Stomach smooth muscle (tissue), 2 donors: ENCODE measurements around the gene RAD9B.

Source experiments
- H3K27ac ChIP-seq: one replicate; pipeline ENCODE4 v1.7.0; 2013; ENCODE audit warnings: mild to moderate bottlenecking, low read length, inconsistent platforms
- H3K27me3 ChIP-seq, 2 donors: one replicate each; pipeline ENCODE4 v1.7.0; 2013; ENCODE audit warnings: low read length in 2 of 2; ENCODE audit not compliant: insufficient read depth in 2 of 2, control insufficient read depth in 1 of 2
- H3K36me3 ChIP-seq, 2 donors: one replicate each; pipeline ENCODE4 v1.7.0; 2013; ENCODE audit warnings: low read length in 2 of 2; ENCODE audit not compliant: control insufficient read depth in 2 of 2, insufficient read depth in 2 of 2
- H3K4me1 ChIP-seq: one replicate; pipeline ENCODE4 v1.7.0; 2013; ENCODE audit warnings: low read length; ENCODE audit not compliant: control insufficient read depth, insufficient read depth
- H3K4me3 ChIP-seq, 2 donors: one replicate each; pipeline ENCODE4 v1.7.0; 2013; ENCODE audit warnings: low read length in 2 of 2
- H3K9ac ChIP-seq, 2 donors: one replicate each; pipeline ENCODE4 v1.7.0; 2013; ENCODE audit warnings: low read length in 2 of 2, mild to moderate bottlenecking in 1 of 2
- H3K9me3 ChIP-seq, 2 donors: one replicate each; pipeline ENCODE4 v1.7.0; 2013; ENCODE audit warnings: low read length in 2 of 2; ENCODE audit not compliant: control insufficient read depth in 2 of 2
- donor health status: healthy.
- donor health status: Pancreatic carcinoma.

The RAD9B gene

DNA sequence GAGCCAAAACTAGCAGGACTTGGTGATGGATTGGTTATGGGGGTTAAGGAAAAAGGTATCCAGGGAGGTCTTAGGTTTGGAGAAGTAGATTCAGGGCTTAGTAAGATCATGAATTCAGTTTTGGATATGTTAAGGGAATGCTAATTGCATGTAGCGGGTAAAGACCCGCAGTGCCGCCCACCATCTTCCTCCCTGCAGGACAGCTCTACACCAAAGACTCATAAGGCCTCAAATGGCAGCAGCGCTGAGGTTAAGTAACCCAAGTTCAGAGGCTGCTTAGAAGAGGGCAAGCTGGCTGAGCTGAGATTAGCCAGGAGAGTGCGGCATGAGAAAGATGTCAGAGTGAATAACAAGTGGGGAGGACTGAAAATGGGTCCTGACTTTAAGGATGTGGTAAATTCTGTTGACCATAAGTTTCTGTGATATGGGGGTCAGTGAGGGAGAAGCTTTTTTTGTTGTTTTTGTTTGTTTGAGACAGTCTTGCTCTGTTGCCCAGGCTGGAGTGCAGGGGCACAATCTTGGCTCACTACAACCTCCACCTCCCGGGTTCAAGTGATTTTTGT is 26.2 kb downstream of the RAD9B start:
- Histone ChIP-seq H3K27ac (no peak overlapping the region), H3K9ac (no peak overlapping the region), H3K4me1 (peaks cover 26% of the 10 kb centered on the region)

DNA sequence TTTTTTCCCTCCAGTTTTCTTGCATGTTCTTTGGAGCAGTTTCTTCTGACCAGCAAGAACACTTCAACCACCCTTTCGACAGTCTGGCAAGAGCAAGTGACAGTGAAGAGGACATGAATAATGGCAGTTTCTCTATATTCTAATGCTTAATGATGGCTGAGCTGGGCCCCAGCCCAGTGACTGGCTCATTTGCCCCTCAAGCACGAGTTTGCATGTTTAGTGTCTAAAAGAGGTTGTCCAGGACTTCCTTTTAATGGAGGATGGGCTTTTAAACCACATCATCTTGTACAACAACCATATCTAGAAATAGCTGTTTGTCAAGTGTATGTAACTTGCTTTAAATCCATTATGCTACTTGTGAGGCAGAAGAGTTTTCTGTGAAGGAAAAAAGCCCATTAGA is 28.4 kb downstream of the RAD9B start:
- H3K36me3 ChIP-seq: no peaks in the 10 kb centered on the region
- no peaks in the 10 kb centered on the region for H3K9me3 ChIP-seq
- H3K4me1 ChIP-seq: peaks cover 35% of the 10 kb centered on the region
- no peak overlapping the region for H3K4me3 ChIP-seq
- H3K27ac ChIP-seq: peak overlapping the region; percentile 13
- H3K27me3 ChIP-seq: no peaks in the 10 kb centered on the region
- H3K9ac ChIP-seq: no peak overlapping the region

More for the DNA sequence above, 26.2 kb downstream of the RAD9B start:
- no peak overlapping the region for H3K4me3 ChIP-seq
- H3K9me3 ChIP-seq: no peaks in the 10 kb centered on the region
- H3K36me3 ChIP-seq: no peaks in the 10 kb centered on the region
- H3K27me3 ChIP-seq: no peaks in the 10 kb centered on the region

DNA sequence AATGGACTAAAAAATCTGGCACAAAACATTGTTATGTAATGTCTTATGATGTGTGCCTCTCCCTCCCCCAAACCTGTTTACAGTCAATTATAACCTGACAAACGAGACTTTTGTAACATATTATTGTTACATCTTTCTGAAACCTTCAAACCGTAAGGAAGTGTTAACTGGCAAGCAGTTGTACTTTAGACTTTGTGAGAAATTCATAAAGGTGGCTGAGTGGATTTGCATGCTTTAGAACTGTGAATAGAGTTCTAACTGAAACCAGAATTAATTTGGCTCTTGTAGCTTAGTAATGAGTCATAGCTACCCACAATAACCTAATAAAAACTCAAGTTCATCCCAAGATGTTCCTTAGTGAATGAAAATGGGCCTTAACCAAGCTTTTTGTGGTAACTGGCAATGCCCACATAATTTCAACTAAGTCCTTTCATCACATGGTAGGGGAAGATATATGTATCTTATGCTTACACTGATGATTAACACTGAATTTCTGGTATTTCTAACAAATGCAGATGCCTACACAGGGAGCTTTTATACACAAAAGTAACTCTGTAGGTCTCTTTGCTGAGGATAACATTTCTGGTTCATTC is 29.7 kb downstream of the RAD9B start:
- H3K36me3 ChIP-seq: peaks cover 0 to 4% of the 10 kb centered on the region in 2 donors

DNA sequence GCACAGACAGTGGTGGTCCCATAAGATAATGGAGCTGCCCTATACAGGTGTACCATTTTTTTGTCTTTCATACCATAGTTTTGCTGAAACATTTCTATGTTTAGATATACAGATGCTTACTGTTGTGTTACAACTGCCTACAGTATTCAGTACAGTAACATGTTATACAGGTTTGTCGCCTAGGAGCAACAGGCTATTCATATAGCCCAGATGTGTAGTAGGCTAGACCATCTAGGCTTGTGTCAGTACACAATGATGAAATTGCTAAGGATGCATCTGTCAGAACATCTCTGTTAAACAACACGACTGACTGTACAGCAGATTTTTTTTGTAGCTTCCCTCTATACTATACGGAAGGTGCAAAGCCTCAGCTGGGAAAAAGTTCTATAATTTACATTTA is 30.5 kb downstream of the RAD9B start:
- H3K4me1 ChIP-seq: peaks cover 40% of the 10 kb centered on the region
- peaks cover 1 to 4% of the 10 kb centered on the region in 2 donors for H3K36me3 ChIP-seq
- H3K4me3 ChIP-seq: no peak overlapping the region
- peak overlapping the region; percentile 55 for H3K27ac ChIP-seq
- no peaks in the 10 kb centered on the region for H3K9me3 ChIP-seq
- no peak overlapping the region for H3K9ac ChIP-seq
- H3K27me3 ChIP-seq: no peaks in the 10 kb centered on the region

More for the DNA sequence above, 29.7 kb downstream of the RAD9B start:
- H3K4me3 ChIP-seq: no peak overlapping the region
- H3K27ac ChIP-seq: peak overlapping the region; percentile 55
- no peak overlapping the region for H3K9ac ChIP-seq
- no peaks in the 10 kb centered on the region for H3K9me3 ChIP-seq
- H3K4me1 ChIP-seq: peaks cover 36% of the 10 kb centered on the region
- no peaks in the 10 kb centered on the region for H3K27me3 ChIP-seq

DNA sequence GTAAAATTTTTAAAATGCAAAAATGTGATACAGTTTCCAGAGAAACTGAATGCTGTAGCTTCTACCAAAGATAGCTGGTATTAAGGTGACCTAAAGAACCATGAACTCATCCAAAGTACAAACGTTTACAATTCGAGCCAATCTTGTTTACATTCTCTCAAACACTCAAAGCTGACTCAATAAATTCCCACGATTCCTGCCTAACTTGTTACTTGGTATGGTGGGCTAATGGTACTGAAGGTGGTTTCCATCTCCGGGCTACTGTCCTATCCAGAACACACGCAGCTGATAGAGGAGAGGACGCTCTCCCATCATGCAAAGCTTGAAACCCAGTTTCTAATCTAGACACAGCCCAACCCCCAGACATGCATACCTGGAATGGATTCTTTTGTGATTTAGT is 31.5 kb downstream of the RAD9B start:
- peak overlapping the region; percentile 18 for H3K27ac ChIP-seq
- peaks cover 46% of the 10 kb centered on the region for H3K4me1 ChIP-seq
- H3K4me3 ChIP-seq: no peak overlapping the region
- H3K36me3 ChIP-seq: peaks cover 6 to 8% of the 10 kb centered on the region in 2 donors
- H3K9ac ChIP-seq: no peak overlapping the region
- no peaks in the 10 kb centered on the region for H3K27me3 ChIP-seq
- H3K9me3 ChIP-seq: no peaks in the 10 kb centered on the region

DNA sequence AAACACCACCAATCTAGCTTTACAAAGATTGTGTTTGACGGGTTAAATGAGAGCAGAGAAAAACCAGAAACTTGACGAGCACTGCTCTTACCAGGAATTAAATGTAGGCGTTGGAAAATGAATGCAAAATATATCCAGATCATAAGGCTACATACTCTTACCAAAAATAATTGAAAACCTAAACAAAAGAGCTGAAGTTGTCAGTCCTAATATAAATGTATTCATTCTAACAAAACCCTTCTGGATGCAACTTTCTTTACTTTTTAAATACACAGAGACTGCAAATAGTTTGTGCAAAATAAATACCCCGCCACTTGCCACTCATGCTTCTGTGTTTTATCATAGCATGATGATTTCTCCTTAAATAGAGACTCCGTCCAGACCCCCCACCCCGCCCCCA is 32.7 kb downstream of the RAD9B start:
- Histone ChIP-seq H3K4me3 (no peak overlapping the region), H3K27me3 (no peaks in the 10 kb centered on the region), H3K36me3 (peaks cover 9 to 10% of the 10 kb centered on the region in 2 donors), H3K27ac (peak overlapping the region; percentile 32), H3K9ac (no peak overlapping the region), H3K4me1 (peaks cover 48% of the 10 kb centered on the region), H3K9me3 (no peaks in the 10 kb centered on the region)

DNA sequence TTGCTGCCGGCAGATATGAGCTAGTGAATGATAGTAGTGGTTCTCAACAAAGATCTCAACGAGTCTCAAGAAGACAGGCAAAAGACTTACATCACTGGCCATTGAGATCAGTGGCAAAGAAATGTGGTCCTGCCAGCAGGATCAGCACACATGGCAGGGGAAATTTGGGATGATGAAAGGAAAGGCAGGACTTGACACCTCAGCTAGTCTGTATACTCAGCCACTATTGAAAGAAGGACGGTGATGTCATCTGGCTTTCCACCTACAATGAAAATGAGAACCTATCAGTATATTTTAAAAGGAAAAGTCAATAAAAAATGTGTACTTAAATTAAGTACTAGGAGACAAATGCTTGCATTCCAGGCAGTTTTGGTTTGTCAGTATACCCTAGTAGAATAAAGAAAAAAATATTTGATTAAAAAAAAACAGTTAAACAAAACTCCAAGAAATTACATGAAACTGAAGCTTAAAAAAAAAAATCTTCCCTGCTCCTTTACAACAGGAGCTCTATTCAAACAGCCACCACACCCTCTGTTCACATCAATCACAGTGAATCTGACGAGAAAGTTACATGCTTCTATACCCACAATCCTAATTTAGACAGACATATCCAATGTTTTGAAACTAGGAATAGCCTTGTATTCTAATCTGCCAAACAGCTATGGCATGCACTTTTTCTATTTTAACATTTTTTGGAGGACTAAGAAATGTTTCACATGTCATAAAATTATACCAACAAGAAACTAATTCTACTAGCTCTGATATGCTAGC is 34.9 kb downstream of the RAD9B start:
- no peaks in the 10 kb centered on the region for H3K27me3 ChIP-seq
- peaks cover 9 to 10% of the 10 kb centered on the region in 2 donors for H3K36me3 ChIP-seq
- peak overlapping the region in 1 of 2 donors; percentile 43 for H3K9ac ChIP-seq
- peaks cover 32% of the 10 kb centered on the region for H3K4me1 ChIP-seq
- peak overlapping the region in 1 of 2 donors; percentile 54 for H3K4me3 ChIP-seq
- H3K9me3 ChIP-seq: no peaks in the 10 kb centered on the region
- peak overlapping the region; percentile 75 for H3K27ac ChIP-seq

DNA sequence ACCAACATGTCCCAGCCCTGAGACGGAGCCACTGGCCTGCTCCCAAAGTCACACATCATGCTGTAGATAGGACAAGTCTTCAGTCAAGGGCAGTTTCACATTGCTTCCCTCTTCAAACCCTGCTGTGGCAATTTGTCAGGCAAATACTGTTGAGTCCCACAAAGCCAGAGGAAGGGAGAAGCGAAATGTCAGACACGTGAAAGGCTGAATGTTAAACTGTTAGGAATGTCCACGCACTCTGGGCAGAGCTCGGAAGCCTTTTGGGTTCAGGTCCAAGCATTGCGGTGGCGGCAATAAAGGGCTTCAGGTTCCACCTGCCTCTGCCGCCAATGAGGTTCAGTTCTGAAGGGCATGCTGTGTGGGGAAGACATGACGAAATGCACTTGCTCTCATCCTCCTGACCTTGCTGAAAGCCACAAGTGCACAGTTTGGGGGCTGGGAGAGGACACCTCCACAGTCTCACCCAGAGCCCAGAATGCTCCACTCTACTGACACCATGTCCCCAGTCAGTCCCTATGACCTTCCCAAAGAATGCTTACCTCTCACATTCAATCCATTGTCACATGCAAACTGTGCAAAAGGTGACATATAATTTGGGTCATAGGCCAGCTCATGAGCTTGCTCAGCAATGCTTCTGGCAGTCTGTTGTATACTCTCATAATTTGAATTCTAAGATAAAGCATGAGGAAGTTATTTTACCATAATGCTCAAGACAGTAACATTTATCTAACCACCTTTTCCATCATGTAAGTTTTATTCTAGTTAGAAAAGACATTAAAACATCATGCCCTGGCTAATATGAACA is 35.7 kb downstream of the RAD9B start:
- Histone ChIP-seq H3K4me3 (peak overlapping the region in 1 of 2 donors; percentile 54), H3K27ac (peak overlapping the region; percentile 75), H3K9me3 (no peaks in the 10 kb centered on the region), H3K9ac (peak overlapping the region in 1 of 2 donors; percentile 43), H3K27me3 (no peaks in the 10 kb centered on the region), H3K4me1 (peaks cover 29% of the 10 kb centered on the region), H3K36me3 (peaks cover 9 to 10% of the 10 kb centered on the region in 2 donors)

DNA sequence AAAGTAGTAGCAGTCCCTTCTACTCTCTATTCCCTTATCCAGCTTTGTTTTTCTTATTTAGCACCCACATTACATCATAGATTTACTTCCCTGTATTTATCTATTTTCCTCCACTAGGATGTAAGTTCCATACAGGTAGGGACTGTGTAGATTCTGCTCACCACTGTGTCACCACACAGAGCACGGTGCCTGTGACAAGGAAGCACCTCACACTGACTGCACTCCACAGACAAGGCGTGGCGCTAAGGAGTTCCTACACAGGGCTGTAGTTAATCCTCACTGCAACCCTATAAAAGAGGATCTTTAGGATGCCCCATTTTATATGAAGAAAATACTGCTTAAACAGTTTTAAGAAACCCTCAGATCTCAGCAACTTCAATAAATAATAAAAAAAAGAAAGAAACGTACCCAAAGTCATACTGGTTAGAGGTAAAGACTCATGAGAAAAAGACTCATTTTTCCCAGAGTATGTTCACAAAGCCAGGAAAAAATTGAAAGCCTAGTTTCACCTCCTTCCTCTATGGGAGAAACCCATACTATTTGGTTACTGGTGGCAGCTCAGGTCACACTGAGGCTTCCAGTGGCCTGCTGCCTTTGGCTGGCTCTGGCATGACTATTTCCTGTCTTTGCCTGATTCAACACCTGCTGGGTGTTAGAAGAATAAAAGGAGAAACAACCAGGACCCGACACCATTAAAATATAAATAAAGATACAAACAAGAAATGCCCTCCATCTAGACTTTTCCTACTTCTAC is 36.9 kb downstream of the RAD9B start:
- Histone ChIP-seq H3K4me1 (peaks cover 33% of the 10 kb centered on the region), H3K9me3 (no peaks in the 10 kb centered on the region), H3K4me3 (no peak overlapping the region), H3K9ac (no peak overlapping the region), H3K36me3 (peaks cover 9 to 10% of the 10 kb centered on the region in 2 donors), H3K27ac (peak overlapping the region; percentile 75), H3K27me3 (no peaks in the 10 kb centered on the region)

DNA sequence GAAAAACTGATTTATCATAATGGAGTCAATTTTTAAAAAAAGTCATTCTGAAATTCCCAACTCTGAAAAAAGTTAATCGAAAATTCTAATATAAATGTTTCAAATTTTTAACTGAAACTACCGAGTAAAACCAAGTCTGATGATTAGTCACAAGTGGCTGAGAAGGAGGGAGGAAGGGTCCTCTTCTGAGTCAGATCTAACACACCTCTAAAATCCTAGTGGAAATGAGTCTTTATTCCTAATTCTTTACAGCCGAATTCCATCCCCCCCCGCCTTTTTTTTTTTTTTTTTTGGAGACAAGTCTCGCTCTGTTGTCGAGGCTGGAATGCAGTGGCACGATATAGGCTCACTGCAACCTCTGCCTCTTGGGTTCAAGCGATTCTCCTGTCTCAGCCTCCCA is 37.9 kb downstream of the RAD9B start:
- H3K27ac ChIP-seq: no peak overlapping the region
- peaks cover 9 to 10% of the 10 kb centered on the region in 2 donors for H3K36me3 ChIP-seq
- H3K9ac ChIP-seq: no peak overlapping the region
- H3K27me3 ChIP-seq: no peaks in the 10 kb centered on the region
- peaks cover 33% of the 10 kb centered on the region for H3K4me1 ChIP-seq
- no peak overlapping the region for H3K4me3 ChIP-seq
- H3K9me3 ChIP-seq: no peaks in the 10 kb centered on the region
